Measurements from ENCODE around the gene ZNF33B.

ZNF33B gene

GRCh38 chr10:42549851-42550250 lies 88.5 kb downstream of the ZNF33B start:
- TF ChIP-seq, protein P1, sequence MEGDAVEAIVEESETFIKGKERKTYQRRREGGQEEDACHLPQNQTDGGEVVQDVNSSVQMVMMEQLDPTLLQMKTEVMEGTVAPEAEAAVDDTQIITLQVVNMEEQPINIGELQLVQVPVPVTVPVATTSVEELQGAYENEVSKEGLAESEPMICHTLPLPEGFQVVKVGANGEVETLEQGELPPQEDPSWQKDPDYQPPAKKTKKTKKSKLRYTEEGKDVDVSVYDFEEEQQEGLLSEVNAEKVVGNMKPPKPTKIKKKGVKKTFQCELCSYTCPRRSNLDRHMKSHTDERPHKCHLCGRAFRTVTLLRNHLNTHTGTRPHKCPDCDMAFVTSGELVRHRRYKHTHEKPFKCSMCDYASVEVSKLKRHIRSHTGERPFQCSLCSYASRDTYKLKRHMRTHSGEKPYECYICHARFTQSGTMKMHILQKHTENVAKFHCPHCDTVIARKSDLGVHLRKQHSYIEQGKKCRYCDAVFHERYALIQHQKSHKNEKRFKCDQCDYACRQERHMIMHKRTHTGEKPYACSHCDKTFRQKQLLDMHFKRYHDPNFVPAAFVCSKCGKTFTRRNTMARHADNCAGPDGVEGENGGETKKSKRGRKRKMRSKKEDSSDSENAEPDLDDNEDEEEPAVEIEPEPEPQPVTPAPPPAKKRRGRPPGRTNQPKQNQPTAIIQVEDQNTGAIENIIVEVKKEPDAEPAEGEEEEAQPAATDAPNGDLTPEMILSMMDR (conservative IDR thresholded peaks at IDR 0.05) = no peak
- H3K27ac ChIP-seq = no peak overlapping the region

DNA sequence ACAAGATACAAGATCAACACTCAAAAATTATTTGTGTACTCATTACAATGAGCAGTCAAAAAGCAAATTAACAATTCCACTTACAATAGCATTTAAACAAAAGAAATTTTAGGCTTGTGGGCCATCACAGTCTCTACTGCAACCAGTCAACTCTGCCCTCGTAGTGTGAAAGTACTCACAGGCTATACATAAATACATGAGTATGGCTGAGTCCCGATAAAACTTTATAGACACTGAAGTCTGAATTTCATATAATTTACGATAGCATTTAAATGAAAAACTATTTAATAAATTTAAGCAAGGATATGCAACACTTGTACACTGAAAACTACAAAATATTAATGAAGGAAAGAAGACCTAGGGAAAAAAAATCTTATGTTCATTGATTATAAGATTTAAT lies 90.1 kb downstream of the ZNF33B start:
- no peak overlapping the region for H3K27ac ChIP-seq
- TF ChIP-seq, protein P1 (conservative IDR thresholded peaks at IDR 0.05) = no peak

- H3K27ac ChIP-seq = no peak overlapping the region
- TF ChIP-seq, protein P1 (conservative IDR thresholded peaks at IDR 0.05) = no peak
Observed at GRCh38 chr10:42544945-42545344, 93.4 kb downstream of the ZNF33B start.

- TF ChIP-seq, protein P1 (conservative IDR thresholded peaks at IDR 0.05) = no peak
- peak overlapping the region; percentile 23 for H3K27ac ChIP-seq
Observed at GRCh38 chr10:42543840-42544372, 94.5 kb downstream of the ZNF33B start.

Data from VCaP (cell line).